Measurements from ENCODE around the gene BRSK1. TPM values are rescaled to one million over a fixed set of nuclear protein-coding genes. Genes with fewer than 3 reads are reported as not detected.
"Not testable (repeated sequence)": the region's sequence is repeated elsewhere in the genome, so short reads cannot be mapped to it uniquely, and the experiment has no call there.

Gene BRSK1
- total RNA-seq, 1 donor, result 4.0 TPM

- peak; percentile 17 for DNase-seq (ENCODE audit: insufficient read length, low spot score, missing footprints)
- Histone ChIP-seq H3K27me3 (ENCODE audit: insufficient read depth, low read length) (no peaks in the 10 kb centered on the region), H3K4me2 (ENCODE audit: insufficient read depth, low read length) (no peak overlapping the region), H4K20me1 (ENCODE audit: insufficient read depth, low read length) (no peaks in the 10 kb centered on the region), H3K79me2 (ENCODE audit: insufficient read depth, low read length) (no peaks in the 10 kb centered on the region), H3K36me3 (ENCODE audit: insufficient read depth, low read length) (no peaks in the 10 kb centered on the region), H3K9me3 (ENCODE audit: low read depth, low read length) (no peaks in the 10 kb centered on the region), H2AFZ (ENCODE audit: low read length) (no peak overlapping the region), H3K4me3 (ENCODE audit: insufficient read depth, low read length) (no peak overlapping the region), H3K27ac (ENCODE audit: low read depth, low read length) (no peak overlapping the region), H3K4me1 (ENCODE audit: insufficient read depth, low read length) (no peaks in the 10 kb centered on the region)
- TF ChIP-seq, protein P1, sequence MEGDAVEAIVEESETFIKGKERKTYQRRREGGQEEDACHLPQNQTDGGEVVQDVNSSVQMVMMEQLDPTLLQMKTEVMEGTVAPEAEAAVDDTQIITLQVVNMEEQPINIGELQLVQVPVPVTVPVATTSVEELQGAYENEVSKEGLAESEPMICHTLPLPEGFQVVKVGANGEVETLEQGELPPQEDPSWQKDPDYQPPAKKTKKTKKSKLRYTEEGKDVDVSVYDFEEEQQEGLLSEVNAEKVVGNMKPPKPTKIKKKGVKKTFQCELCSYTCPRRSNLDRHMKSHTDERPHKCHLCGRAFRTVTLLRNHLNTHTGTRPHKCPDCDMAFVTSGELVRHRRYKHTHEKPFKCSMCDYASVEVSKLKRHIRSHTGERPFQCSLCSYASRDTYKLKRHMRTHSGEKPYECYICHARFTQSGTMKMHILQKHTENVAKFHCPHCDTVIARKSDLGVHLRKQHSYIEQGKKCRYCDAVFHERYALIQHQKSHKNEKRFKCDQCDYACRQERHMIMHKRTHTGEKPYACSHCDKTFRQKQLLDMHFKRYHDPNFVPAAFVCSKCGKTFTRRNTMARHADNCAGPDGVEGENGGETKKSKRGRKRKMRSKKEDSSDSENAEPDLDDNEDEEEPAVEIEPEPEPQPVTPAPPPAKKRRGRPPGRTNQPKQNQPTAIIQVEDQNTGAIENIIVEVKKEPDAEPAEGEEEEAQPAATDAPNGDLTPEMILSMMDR (IDR thresholded peaks at IDR 0.05; ENCODE audit: extremely low read depth, low read depth, low read length), result no peak
These were observed 37.8 kb downstream of the BRSK1 start for GRCh38 chr19:55321466-55322137.

GRCh38 chr19:55322204-55322885, 38.5 kb downstream of the BRSK1 start:
- no peaks in the 10 kb centered on the region for H4K20me1 ChIP-seq (ENCODE audit: insufficient read depth, low read length)

DNA sequence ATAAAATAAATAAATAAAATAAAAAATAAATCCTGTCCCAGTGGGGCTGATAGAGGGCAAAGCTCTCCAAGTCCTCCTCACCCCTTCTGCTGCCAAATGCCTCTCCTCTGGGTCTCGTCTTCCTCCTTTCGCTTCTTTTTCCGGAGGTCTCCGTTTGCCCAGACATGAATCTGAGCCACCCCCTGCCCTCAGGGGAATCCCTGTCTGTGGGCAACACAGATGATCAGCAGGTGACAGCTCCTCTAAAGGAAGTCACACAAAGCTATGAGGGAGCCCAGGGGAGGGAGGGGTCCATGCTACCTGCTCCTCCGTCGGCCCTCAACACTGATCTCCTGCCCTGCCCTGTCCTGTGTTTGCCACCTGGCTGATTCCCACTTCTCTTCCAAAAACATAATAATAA, 40.9 kb downstream of the BRSK1 start:
- peak overlapping the region; percentile 42 for H2AFZ ChIP-seq (ENCODE audit: low read length)
- no peaks in the 10 kb centered on the region for H3K36me3 ChIP-seq (ENCODE audit: insufficient read depth, low read length)
- H3K27me3 ChIP-seq (ENCODE audit: insufficient read depth, low read length), result no peaks in the 10 kb centered on the region

More at GRCh38 chr19:55322204-55322885, 38.5 kb downstream of the BRSK1 start:
- Histone ChIP-seq H3K9me3 (ENCODE audit: low read depth, low read length) (no peaks in the 10 kb centered on the region), H3K4me3 (ENCODE audit: insufficient read depth, low read length) (no peak overlapping the region), H3K79me2 (ENCODE audit: insufficient read depth, low read length) (no peaks in the 10 kb centered on the region), H3K27me3 (ENCODE audit: insufficient read depth, low read length) (no peaks in the 10 kb centered on the region), H3K36me3 (ENCODE audit: insufficient read depth, low read length) (no peaks in the 10 kb centered on the region), H3K27ac (ENCODE audit: low read depth, low read length) (no peak overlapping the region), H2AFZ (ENCODE audit: low read length) (no peak overlapping the region), H3K4me1 (ENCODE audit: insufficient read depth, low read length) (peaks cover 1% of the 10 kb centered on the region), H3K4me2 (ENCODE audit: insufficient read depth, low read length) (no peak overlapping the region)
- DNase-seq (ENCODE audit: insufficient read length, low spot score, missing footprints), result peak; percentile 36
- TF ChIP-seq, protein P1 (IDR thresholded peaks at IDR 0.05; ENCODE audit: extremely low read depth, low read depth, low read length), result no peak

GRCh38 chr19:55325172-55325571, 41.4 kb downstream of the BRSK1 start, which contains the start of gene TMEM150B:
Gene TMEM150B, minus strand, starts transcription at chr19:55325341. Its CDS starts 4,305 bp downstream, at chr19:55321036.
- TF ChIP-seq, protein P1 (IDR thresholded peaks at IDR 0.05; ENCODE audit: extremely low read depth, low read depth, low read length), result no peak
- Histone ChIP-seq H3K79me2 (ENCODE audit: insufficient read depth, low read length) (no peaks in the 10 kb centered on the region), H3K4me3 (ENCODE audit: insufficient read depth, low read length) (no peak within 1 kb of the TSS), H3K36me3 (ENCODE audit: insufficient read depth, low read length) (no peaks in the 10 kb centered on the region), H3K9me3 (ENCODE audit: low read depth, low read length) (no peaks in the 10 kb centered on the region), H3K4me2 (ENCODE audit: insufficient read depth, low read length) (no peak within 1 kb of the TSS), H4K20me1 (ENCODE audit: insufficient read depth, low read length) (no peaks in the 10 kb centered on the region), H2AFZ (ENCODE audit: low read length) (peak within 1 kb of the TSS; percentile 42), H3K27ac (ENCODE audit: low read depth, low read length) (no peak within 1 kb of the TSS), H3K4me1 (ENCODE audit: insufficient read depth, low read length) (peaks cover 15% of the 10 kb centered on the region), H3K27me3 (ENCODE audit: insufficient read depth, low read length) (no peaks in the 10 kb centered on the region)
- peak; percentile 56 for DNase-seq (ENCODE audit: insufficient read length, low spot score, missing footprints)

More for the DNA sequence above, 40.9 kb downstream of the BRSK1 start:
- Histone ChIP-seq H3K4me3 (ENCODE audit: insufficient read depth, low read length) (no peak overlapping the region), H3K4me1 (ENCODE audit: insufficient read depth, low read length) (peaks cover 13% of the 10 kb centered on the region), H3K4me2 (ENCODE audit: insufficient read depth, low read length) (no peak overlapping the region), H4K20me1 (ENCODE audit: insufficient read depth, low read length) (no peaks in the 10 kb centered on the region), H3K9me3 (ENCODE audit: low read depth, low read length) (no peaks in the 10 kb centered on the region), H3K27ac (ENCODE audit: low read depth, low read length) (no peak overlapping the region), H3K79me2 (ENCODE audit: insufficient read depth, low read length) (no peaks in the 10 kb centered on the region)
- DNase-seq (ENCODE audit: insufficient read length, low spot score, missing footprints), result peak; percentile 13
- TF ChIP-seq, protein P1 (IDR thresholded peaks at IDR 0.05; ENCODE audit: extremely low read depth, low read depth, low read length), result no peak

DNA sequence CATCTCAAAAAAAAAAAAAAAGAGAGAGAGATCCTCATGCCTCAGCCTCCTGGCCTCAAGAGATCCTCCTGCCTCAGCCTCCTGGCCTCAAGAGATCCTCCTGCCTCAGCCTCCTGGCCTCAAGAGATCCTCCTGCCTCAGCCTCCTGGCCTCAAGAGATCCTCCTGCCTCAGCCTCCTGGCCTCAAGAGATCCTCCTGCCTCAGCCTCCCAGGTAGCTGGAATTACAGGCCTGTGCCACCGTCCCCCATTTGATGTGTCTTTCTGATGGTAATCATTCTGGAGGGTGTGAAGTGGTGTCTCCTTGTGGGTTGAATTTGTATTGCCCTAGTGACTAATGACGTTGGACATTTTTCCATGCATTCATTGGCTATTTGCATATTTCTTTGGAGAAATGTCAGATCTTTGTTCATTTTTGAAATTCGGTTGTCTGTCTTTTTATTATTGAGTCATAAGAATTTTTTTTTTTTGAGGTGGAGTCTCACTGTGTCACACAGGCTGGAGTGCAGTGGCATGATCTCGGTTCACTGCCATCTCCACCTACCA, 45.0 kb downstream of the BRSK1 start:
- DNase-seq (ENCODE audit: insufficient read length, low spot score, missing footprints), result peak; percentile 53
- not testable (repeated sequence) for H4K20me1 ChIP-seq (ENCODE audit: insufficient read depth, low read length); H3K4me2 ChIP-seq (ENCODE audit: insufficient read depth, low read length); H3K27me3 ChIP-seq (ENCODE audit: insufficient read depth, low read length); H3K4me3 ChIP-seq (ENCODE audit: insufficient read depth, low read length); H3K9me3 ChIP-seq (ENCODE audit: low read depth, low read length); H3K27ac ChIP-seq (ENCODE audit: low read depth, low read length); H3K36me3 ChIP-seq (ENCODE audit: insufficient read depth, low read length); H2AFZ ChIP-seq (ENCODE audit: low read length); H3K79me2 ChIP-seq (ENCODE audit: insufficient read depth, low read length)
- H3K4me1 ChIP-seq (ENCODE audit: insufficient read depth, low read length), result peaks cover 15% of the 10 kb centered on the region
